HG02852 (cell line): ENCODE measurements around the gene LIN37.
"Not testable (repeated sequence)": the region's sequence is repeated elsewhere in the genome, so short reads cannot be mapped to it uniquely, and the experiment has no call there.

Source experiments
- ATAC-seq: cut with Tn5 transposase; IDR thresholded peaks from one replicate; pipeline ENCODE4 v1.9.1; 2021; ENCODE audit warnings: mild to moderate bottlenecking, moderate library complexity; ENCODE audit not compliant: unreplicated experiment

Gene LIN37

GRCh38 chr19:35719402-35720162 lies 28.8 kb upstream of the LIN37 start:
- ATAC-seq: no peak

GRCh38 chr19:35720163-35720524 lies 28.2 kb upstream of the LIN37 start:
- ATAC-seq: no peak

- no peak for ATAC-seq
Measured at GRCh38 chr19:35720648-35721047, 27.7 kb upstream of the LIN37 start.

- no peak for ATAC-seq
Measured at GRCh38 chr19:35721374-35721773, 27.0 kb upstream of the LIN37 start.

- no peak for ATAC-seq
Measured at GRCh38 chr19:35722461-35722860, 25.9 kb upstream of the LIN37 start.

GRCh38 chr19:35722897-35723296 lies 25.5 kb upstream of the LIN37 start:
- no peak for ATAC-seq

- ATAC-seq: no peak
Measured at GRCh38 chr19:35723671-35724070, 24.7 kb upstream of the LIN37 start.

- ATAC-seq: not testable (repeated sequence)
Measured at GRCh38 chr19:35724132-35724531, 24.2 kb upstream of the LIN37 start.

GRCh38 chr19:35724560-35724959 lies 23.8 kb upstream of the LIN37 start:
- no peak for ATAC-seq

- no peak for ATAC-seq
Measured at GRCh38 chr19:35725216-35725861, 23.0 kb upstream of the LIN37 start.

GRCh38 chr19:35727053-35727955 lies 21.1 kb upstream of the LIN37 start:
- no peak for ATAC-seq

GRCh38 chr19:35727956-35728706 lies 20.2 kb upstream of the LIN37 start:
- ATAC-seq: no peak

- no peak for ATAC-seq
Measured at GRCh38 chr19:35729021-35729420, 19.4 kb upstream of the LIN37 start.

GRCh38 chr19:35729763-35730162 lies 18.6 kb upstream of the LIN37 start:
- no peak for ATAC-seq

- ATAC-seq: no peak
Measured at GRCh38 chr19:35730326-35730725, 18.1 kb upstream of the LIN37 start.

GRCh38 chr19:35731353-35731752 lies 17.0 kb upstream of the LIN37 start:
- no peak for ATAC-seq

- ATAC-seq: no peak
Measured at GRCh38 chr19:35731779-35732405, 16.5 kb upstream of the LIN37 start.

GRCh38 chr19:35732540-35733179 lies 15.7 kb upstream of the LIN37 start:
- no peak for ATAC-seq

GRCh38 chr19:35733180-35734125 lies 14.9 kb upstream of the LIN37 start:
- no peak for ATAC-seq
